DMS153 treated with DMSO at 0.1 percent for 48 hours (cell line): ENCODE results near the gene MACROH2A2.
"Not testable (repeated sequence)": the region's sequence is repeated elsewhere in the genome, so short reads cannot be mapped to it uniquely, and the experiment has no call there.

Experiments used
- DNase-seq: peaks from one replicate; lab custom pipeline; 2025; ENCODE audit not compliant: unreplicated experiment; lab: John Stamatoyannopoulos, UW

Gene MACROH2A2

GRCh38 chr10:70066190-70066589, 13.5 kb downstream of the MACROH2A2 start:
- no peak for DNase-seq

GRCh38 chr10:70067586-70067985, 14.9 kb downstream of the MACROH2A2 start:
- no peak for DNase-seq

GRCh38 chr10:70068925-70069324, 16.3 kb downstream of the MACROH2A2 start:
- no peak for DNase-seq

GRCh38 chr10:70069346-70069745, 16.7 kb downstream of the MACROH2A2 start:
- no peak for DNase-seq

GRCh38 chr10:70070834-70071233, 18.2 kb downstream of the MACROH2A2 start:
- no peak for DNase-seq

GRCh38 chr10:70074165-70074564, 21.5 kb downstream of the MACROH2A2 start:
- no peak for DNase-seq

- DNase-seq = no peak
Observed at GRCh38 chr10:70074971-70075370, 22.3 kb downstream of the MACROH2A2 start.

GRCh38 chr10:70078329-70078728, 25.7 kb downstream of the MACROH2A2 start:
- no peak for DNase-seq

GRCh38 chr10:70078937-70079336, 26.3 kb downstream of the MACROH2A2 start:
- no peak for DNase-seq

- not testable (repeated sequence) for DNase-seq
Observed at GRCh38 chr10:70080789-70081188, 28.1 kb downstream of the MACROH2A2 start.

GRCh38 chr10:70084189-70084588, 31.5 kb downstream of the MACROH2A2 start:
- no peak for DNase-seq

- DNase-seq = no peak
Observed at GRCh38 chr10:70085975-70086613, 33.4 kb downstream of the MACROH2A2 start.

- no peak for DNase-seq
Observed at GRCh38 chr10:70087616-70088307, 35.1 kb downstream of the MACROH2A2 start.

GRCh38 chr10:70088308-70088698, 35.7 kb downstream of the MACROH2A2 start:
- DNase-seq = no peak

GRCh38 chr10:70090013-70090412, 37.4 kb downstream of the MACROH2A2 start:
- no peak for DNase-seq

- no peak for DNase-seq
Observed at GRCh38 chr10:70090951-70091350, 38.3 kb downstream of the MACROH2A2 start.

GRCh38 chr10:70092389-70092718, 39.7 kb downstream of the MACROH2A2 start:
- no peak for DNase-seq

GRCh38 chr10:70093335-70093944, 40.8 kb downstream of the MACROH2A2 start:
- no peak for DNase-seq

GRCh38 chr10:70094250-70094649, 41.6 kb downstream of the MACROH2A2 start:
- DNase-seq = no peak

- no peak for DNase-seq
Observed at GRCh38 chr10:70096016-70096704, 43.5 kb downstream of the MACROH2A2 start.

- no peak for DNase-seq
Observed at GRCh38 chr10:70096705-70097420, 44.2 kb downstream of the MACROH2A2 start.
